Activated B cell treated with CpG ODN at 0.5 μM for 24 hours (primary cell): Measurements from ENCODE around the gene EVI5. TPM values are rescaled to one million over a fixed set of nuclear protein-coding genes. Genes with fewer than 3 reads are reported as not detected.

Experiments used
- ATAC-seq: fragments of 200-7000 bp; cut with Tn5 transposase; one replicate; pipeline ENCODE4 v1.10.0; 2021; ENCODE audit warnings: low read depth, mild to moderate bottlenecking, moderate library complexity
- CTCF ChIA-PET: fragments of 350-600 bp; sonication (Branson Sonifier 250); formaldehyde crosslinking; loops from one replicate; lab custom pipeline; 2021; ENCODE audit warnings: antibody characterized with exemption; lab: Charles Lee
- POLR2A ChIA-PET: fragments of 350-600 bp; sonication (Branson Sonifier 250); formaldehyde crosslinking; loops from one replicate; lab custom pipeline; 2021; ENCODE audit warnings: antibody characterized with exemption; lab: Charles Lee
- DNase-seq: peaks from one replicate; pipeline ENCODE4 v3.0.0; 2022
- H3K27ac Mint-ChIP-seq: one replicate; pipeline ENCODE4 v1.8.0; 2020; ENCODE audit warnings: mixed read lengths
- H3K27me3 Mint-ChIP-seq: one replicate; pipeline ENCODE4 v1.8.0; 2021; ENCODE audit warnings: mixed read lengths
- H3K36me3 Mint-ChIP-seq: one replicate; pipeline ENCODE4 v1.8.0; 2021; ENCODE audit warnings: low read depth, mixed read lengths
- H3K4me1 Mint-ChIP-seq: one replicate; pipeline ENCODE4 v1.8.0; 2021; ENCODE audit warnings: mixed read lengths
- H3K4me3 Mint-ChIP-seq: one replicate; pipeline ENCODE4 v1.8.0; 2020; ENCODE audit warnings: mild to moderate bottlenecking, mixed read lengths
- H3K9me3 Mint-ChIP-seq: one replicate; pipeline ENCODE4 v1.8.0; 2020; ENCODE audit warnings: mixed read lengths
- intact Hi-C: fragments of 100-400 bp; cut with micrococcal nuclease; formaldehyde crosslinking; loops from one replicate; pipeline ENCODE4 v1.15.1; 2024
- total RNA-seq: library from RNA; stranded (reverse); gene quantifications from 2 replicates; pipeline ENCODE4 v1.2.3, GENCODE V29; 2022
- TF ChIP-seq, protein P1 (sequence below): fragments of 200-600 bp; IDR thresholded peaks from one replicate; pipeline ENCODE4 v1.8.0; 2022; ENCODE audit warnings: antibody characterized with exemption, mild to moderate bottlenecking

The EVI5 gene
- total RNA-seq, 1 donor from 2014 or later, result 27.4 TPM

GRCh38 chr1:92481599-92481925 lies 303.3 kb downstream of the EVI5 start:
- ATAC-seq, result no peak
- no peak overlapping the region for H3K27ac Mint-ChIP-seq
- intact Hi-C loops, result loop anchor here (5.0 kb wide), 1 partner anchor 79 kb away; no protein-coding TSS in a partner anchor
- no peaks in the 10 kb centered on the region for H3K9me3 Mint-ChIP-seq
- ChIA-PET CTCF (no interaction called here), POLR2A (no interaction called here)
- TF ChIP-seq, protein P1, sequence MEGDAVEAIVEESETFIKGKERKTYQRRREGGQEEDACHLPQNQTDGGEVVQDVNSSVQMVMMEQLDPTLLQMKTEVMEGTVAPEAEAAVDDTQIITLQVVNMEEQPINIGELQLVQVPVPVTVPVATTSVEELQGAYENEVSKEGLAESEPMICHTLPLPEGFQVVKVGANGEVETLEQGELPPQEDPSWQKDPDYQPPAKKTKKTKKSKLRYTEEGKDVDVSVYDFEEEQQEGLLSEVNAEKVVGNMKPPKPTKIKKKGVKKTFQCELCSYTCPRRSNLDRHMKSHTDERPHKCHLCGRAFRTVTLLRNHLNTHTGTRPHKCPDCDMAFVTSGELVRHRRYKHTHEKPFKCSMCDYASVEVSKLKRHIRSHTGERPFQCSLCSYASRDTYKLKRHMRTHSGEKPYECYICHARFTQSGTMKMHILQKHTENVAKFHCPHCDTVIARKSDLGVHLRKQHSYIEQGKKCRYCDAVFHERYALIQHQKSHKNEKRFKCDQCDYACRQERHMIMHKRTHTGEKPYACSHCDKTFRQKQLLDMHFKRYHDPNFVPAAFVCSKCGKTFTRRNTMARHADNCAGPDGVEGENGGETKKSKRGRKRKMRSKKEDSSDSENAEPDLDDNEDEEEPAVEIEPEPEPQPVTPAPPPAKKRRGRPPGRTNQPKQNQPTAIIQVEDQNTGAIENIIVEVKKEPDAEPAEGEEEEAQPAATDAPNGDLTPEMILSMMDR, result no peak
- no peaks in the 10 kb centered on the region for H3K36me3 Mint-ChIP-seq
- peaks cover 31% of the 10 kb centered on the region for H3K4me1 Mint-ChIP-seq
- H3K27me3 Mint-ChIP-seq, result peaks cover 11% of the 10 kb centered on the region
- no peak overlapping the region for H3K4me3 Mint-ChIP-seq
- no peak for DNase-seq

DNA sequence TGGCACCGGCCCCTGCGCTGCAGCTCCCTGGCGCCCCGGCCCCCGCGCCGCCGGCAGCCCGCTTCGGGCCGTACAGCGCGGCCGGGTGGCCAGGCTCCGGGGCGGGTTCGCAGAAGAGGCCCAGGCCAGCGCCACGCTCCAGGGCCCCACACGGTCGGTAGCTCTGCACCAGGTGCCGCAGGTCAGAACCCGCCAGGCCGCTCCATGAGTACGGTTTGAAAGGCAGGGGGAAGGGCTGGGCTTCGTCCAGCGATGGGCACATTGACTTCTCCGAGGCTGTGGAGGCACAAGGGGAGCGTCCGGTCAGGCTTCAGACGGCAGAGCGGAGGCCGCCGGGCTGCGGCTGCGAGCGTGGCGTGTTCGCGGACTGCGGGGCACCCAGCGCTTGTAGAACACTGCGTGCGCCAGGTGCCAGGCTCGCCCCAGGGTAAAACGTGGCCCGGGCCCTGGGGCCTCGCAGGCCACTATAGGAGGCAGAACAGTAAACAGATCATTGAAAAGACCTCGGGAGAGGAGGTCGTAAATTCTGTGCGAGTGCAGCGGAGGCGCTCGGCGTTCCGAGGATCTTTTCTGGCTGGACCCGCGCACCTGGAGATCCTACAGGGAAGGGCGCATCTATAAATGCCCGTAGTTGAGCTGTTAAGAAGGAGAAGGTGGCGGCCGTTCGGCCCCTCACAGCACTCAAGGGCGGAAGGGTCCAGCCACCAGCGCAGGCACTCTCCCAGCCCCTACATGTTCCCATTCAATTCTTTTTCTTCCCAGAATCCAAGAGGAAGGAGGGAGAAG lies 303.9 kb downstream of the EVI5 start:
- no peaks in the 10 kb centered on the region for H3K9me3 Mint-ChIP-seq
- H3K27ac Mint-ChIP-seq, result no peak overlapping the region
- intact Hi-C loops, result loop anchor here (5.0 kb wide), 1 partner anchor 79 kb away; no protein-coding TSS in a partner anchor
- no peak overlapping the region for H3K4me3 Mint-ChIP-seq
- peaks cover 36% of the 10 kb centered on the region for H3K4me1 Mint-ChIP-seq
- ChIA-PET POLR2A (no interaction called here), CTCF (no interaction called here)
- no peaks in the 10 kb centered on the region for H3K36me3 Mint-ChIP-seq
- peaks cover 11% of the 10 kb centered on the region for H3K27me3 Mint-ChIP-seq
- TF ChIP-seq, protein P1, result no peak
- no peak for ATAC-seq
- DNase-seq, result no peak

GRCh38 chr1:92480200-92480812 lies 304.6 kb downstream of the EVI5 start:
- CTCF ChIA-PET, result no interaction called here
- no peak overlapping the region for H3K27ac Mint-ChIP-seq
- no peak overlapping the region for H3K4me3 Mint-ChIP-seq
- no peaks in the 10 kb centered on the region for H3K9me3 Mint-ChIP-seq
- intact Hi-C loops, result loop anchor here (5.0 kb wide), 1 partner anchor 78 kb away; no protein-coding TSS in a partner anchor
- peaks cover 36% of the 10 kb centered on the region for H3K4me1 Mint-ChIP-seq
- H3K36me3 Mint-ChIP-seq, result no peaks in the 10 kb centered on the region
- TF ChIP-seq, protein P1, result no peak
- no peak for ATAC-seq
- H3K27me3 Mint-ChIP-seq, result peaks cover 11% of the 10 kb centered on the region
- POLR2A ChIA-PET, result no interaction called here
- DNase-seq, result no peak

GRCh38 chr1:92479587-92479986 lies 305.3 kb downstream of the EVI5 start:
- H3K9me3 Mint-ChIP-seq, result no peaks in the 10 kb centered on the region
- TF ChIP-seq, protein P1, result no peak
- H3K4me3 Mint-ChIP-seq, result no peak overlapping the region
- H3K4me1 Mint-ChIP-seq, result peaks cover 34% of the 10 kb centered on the region
- ATAC-seq (no peak), DNase-seq (no peak)
- CTCF ChIA-PET, result no interaction called here
- H3K27me3 Mint-ChIP-seq, result peaks cover 11% of the 10 kb centered on the region
- H3K36me3 Mint-ChIP-seq, result no peaks in the 10 kb centered on the region
- POLR2A ChIA-PET, result no interaction called here
- no peak overlapping the region for H3K27ac Mint-ChIP-seq
- intact Hi-C loops, result no loop called here

GRCh38 chr1:92478393-92478792 lies 306.5 kb downstream of the EVI5 start:
- DNase-seq, result no peak
- H3K27me3 Mint-ChIP-seq, result peaks cover 5% of the 10 kb centered on the region
- no peak for ATAC-seq
- peaks cover 31% of the 10 kb centered on the region for H3K4me1 Mint-ChIP-seq
- no peak overlapping the region for H3K4me3 Mint-ChIP-seq
- no peaks in the 10 kb centered on the region for H3K9me3 Mint-ChIP-seq
- POLR2A ChIA-PET, result no interaction called here
- no peaks in the 10 kb centered on the region for H3K36me3 Mint-ChIP-seq
- H3K27ac Mint-ChIP-seq, result no peak overlapping the region
- CTCF ChIA-PET, result no interaction called here
- intact Hi-C loops, result no loop called here
- TF ChIP-seq, protein P1, result no peak
